ENCODE data around the gene ACOT12.

ACOT12 gene

GRCh38 chr5:81395262-81395661 lies 1.3 kb upstream of the ACOT12 start:
- H4K91ac ChIP-seq (ENCODE audit: low read length) = no peak overlapping the region
- peaks cover 10% of the 10 kb centered on the region for H3K4me1 ChIP-seq (ENCODE audit: control insufficient read depth, insufficient read depth, low read depth, low read length)
- H2BK120ac ChIP-seq (ENCODE audit: low read depth, low read length) = no peak overlapping the region
- H3K79me1 ChIP-seq (replicated peaks; ENCODE audit: low read length, poor library complexity, severe bottlenecking) = no peaks in the 10 kb centered on the region
- no peak overlapping the region for H3K4me2 ChIP-seq (ENCODE audit: low read length, poor library complexity, severe bottlenecking)
- H3K9ac ChIP-seq (ENCODE audit: low read length) = no peak overlapping the region
- no peak overlapping the region for H3K4ac ChIP-seq (ENCODE audit: low read depth in 1 of 2, low read length in 2 of 2)
- no peak overlapping the region for H2BK12ac ChIP-seq (ENCODE audit: low read length in 2 of 2)
- no peak overlapping the region for H3K23ac ChIP-seq (ENCODE audit: low read length in 2 of 2)
- H3K27me3 ChIP-seq (ENCODE audit: control insufficient read depth in 1 of 2, insufficient read depth in 1 of 2, low read length in 2 of 2) = peaks cover 0 to 7% of the 10 kb centered on the region in 2 experiments
- no peak overlapping the region for H3K18ac ChIP-seq (ENCODE audit: low read depth in 1 of 2, low read length in 2 of 2)
- H2BK5ac ChIP-seq (ENCODE audit: low read depth, low read length, poor library complexity, severe bottlenecking) = no peak overlapping the region
- WGBS = 31% methylated on average over 3 of the region's 3 CpGs
- no peak overlapping the region for H2BK15ac ChIP-seq (ENCODE audit: low read depth, poor library complexity, severe bottlenecking)
- peaks cover 3% of the 10 kb centered on the region for H3K9me3 ChIP-seq (ENCODE audit: control insufficient read depth, low read length)
- no peak for DNase-seq
- H2AFZ ChIP-seq (ENCODE audit: low read depth, low read length) = no peak overlapping the region
- H3K27ac ChIP-seq (ENCODE audit: low read length, poor library complexity, severe bottlenecking) = no peak overlapping the region
- H2AK5ac ChIP-seq (ENCODE audit: low read length, severe bottlenecking) = no peak overlapping the region
- no peak overlapping the region for H3K4me3 ChIP-seq (ENCODE audit: insufficient read depth in 1 of 2, low read depth in 1 of 2, low read length in 2 of 2)
- H3K36me3 ChIP-seq (ENCODE audit: control insufficient read depth in 1 of 2, insufficient read depth in 2 of 2, low read depth in 1 of 2, low read length in 2 of 2) = no peaks in the 10 kb centered on the region
- H4K8ac ChIP-seq (ENCODE audit: low read length) = no peak overlapping the region
- no peak overlapping the region for H3K14ac ChIP-seq (ENCODE audit: low read length in 2 of 2)

GRCh38 chr5:81393430-81393782 lies 528 bp downstream of the ACOT12 start:
- Histone ChIP-seq H3K27me3 (ENCODE audit: control insufficient read depth in 1 of 2, insufficient read depth in 1 of 2, low read length in 2 of 2) (peaks cover 0 to 7% of the 10 kb centered on the region in 2 experiments), H3K4me2 (ENCODE audit: low read length, poor library complexity, severe bottlenecking) (peak overlapping the region; percentile 74), H2BK120ac (ENCODE audit: low read depth, low read length) (no peak overlapping the region), H3K23ac (ENCODE audit: low read length in 2 of 2) (no peak overlapping the region), H3K14ac (ENCODE audit: low read length in 2 of 2) (no peak overlapping the region), H3K4me1 (ENCODE audit: control insufficient read depth, insufficient read depth, low read depth, low read length) (peaks cover 10% of the 10 kb centered on the region), H2BK15ac (ENCODE audit: low read depth, poor library complexity, severe bottlenecking) (no peak overlapping the region), H3K9me3 (ENCODE audit: control insufficient read depth, low read length) (peaks cover 3% of the 10 kb centered on the region), H3K36me3 (ENCODE audit: control insufficient read depth in 1 of 2, insufficient read depth in 2 of 2, low read depth in 1 of 2, low read length in 2 of 2) (no peaks in the 10 kb centered on the region), H2BK12ac (ENCODE audit: low read length in 2 of 2) (no peak overlapping the region), H4K91ac (ENCODE audit: low read length) (no peak overlapping the region), H2BK5ac (ENCODE audit: low read depth, low read length, poor library complexity, severe bottlenecking) (no peak overlapping the region), H2AFZ (ENCODE audit: low read depth, low read length) (no peak overlapping the region), H3K4me3 (ENCODE audit: insufficient read depth in 1 of 2, low read depth in 1 of 2, low read length in 2 of 2) (peak overlapping the region; percentile 60 to 73), H3K9ac (ENCODE audit: low read length) (peak overlapping the region; percentile 15), H3K18ac (ENCODE audit: low read depth in 1 of 2, low read length in 2 of 2) (peak overlapping the region in 1 of 2 experiments; percentile 28), H3K4ac (ENCODE audit: low read depth in 1 of 2, low read length in 2 of 2) (no peak overlapping the region), H2AK5ac (ENCODE audit: low read length, severe bottlenecking) (no peak overlapping the region), H3K79me1 (replicated peaks; ENCODE audit: low read length, poor library complexity, severe bottlenecking) (no peaks in the 10 kb centered on the region), H3K27ac (ENCODE audit: low read length, poor library complexity, severe bottlenecking) (no peak overlapping the region), H4K8ac (ENCODE audit: low read length) (peak overlapping the region; percentile 41)
- 61% methylated on average over 5 of the region's 10 CpGs for WGBS
- no peak for DNase-seq

- Histone ChIP-seq H2BK5ac (ENCODE audit: low read depth, low read length, poor library complexity, severe bottlenecking) (no peak overlapping the region), H3K9ac (ENCODE audit: low read length) (no peak overlapping the region), H4K8ac (ENCODE audit: low read length) (no peak overlapping the region), H2BK12ac (ENCODE audit: low read length in 2 of 2) (no peak overlapping the region), H3K4me2 (ENCODE audit: low read length, poor library complexity, severe bottlenecking) (no peak overlapping the region), H2BK120ac (ENCODE audit: low read depth, low read length) (no peak overlapping the region), H3K4ac (ENCODE audit: low read depth in 1 of 2, low read length in 2 of 2) (no peak overlapping the region), H3K14ac (ENCODE audit: low read length in 2 of 2) (no peak overlapping the region), H3K4me3 (ENCODE audit: insufficient read depth in 1 of 2, low read depth in 1 of 2, low read length in 2 of 2) (no peak overlapping the region), H2BK15ac (ENCODE audit: low read depth, poor library complexity, severe bottlenecking) (no peak overlapping the region), H4K91ac (ENCODE audit: low read length) (no peak overlapping the region), H3K36me3 (ENCODE audit: control insufficient read depth in 1 of 2, insufficient read depth in 2 of 2, low read depth in 1 of 2, low read length in 2 of 2) (no peaks in the 10 kb centered on the region), H3K4me1 (ENCODE audit: control insufficient read depth, insufficient read depth, low read depth, low read length) (peaks cover 8% of the 10 kb centered on the region), H3K27me3 (ENCODE audit: control insufficient read depth in 1 of 2, insufficient read depth in 1 of 2, low read length in 2 of 2) (peaks cover 0 to 4% of the 10 kb centered on the region in 2 experiments), H3K79me1 (replicated peaks; ENCODE audit: low read length, poor library complexity, severe bottlenecking) (no peaks in the 10 kb centered on the region), H3K9me3 (ENCODE audit: control insufficient read depth, low read length) (no peaks in the 10 kb centered on the region), H3K18ac (ENCODE audit: low read depth in 1 of 2, low read length in 2 of 2) (no peak overlapping the region), H3K23ac (ENCODE audit: low read length in 2 of 2) (no peak overlapping the region), H2AFZ (ENCODE audit: low read depth, low read length) (no peak overlapping the region), H2AK5ac (ENCODE audit: low read length, severe bottlenecking) (no peak overlapping the region), H3K27ac (ENCODE audit: low read length, poor library complexity, severe bottlenecking) (no peak overlapping the region)
- no peak for DNase-seq
Measured at GRCh38 chr5:81389025-81389424, 4.9 kb downstream of the ACOT12 start.

GRCh38 chr5:81388169-81388568 lies 5.8 kb downstream of the ACOT12 start:
- WGBS = over 99% methylated on average over 2 of the region's 4 CpGs

More at GRCh38 chr5:81388169-81388568, 5.8 kb downstream of the ACOT12 start:
- H3K9ac ChIP-seq (ENCODE audit: low read length) = no peak overlapping the region
- no peaks in the 10 kb centered on the region for H3K4me1 ChIP-seq (ENCODE audit: control insufficient read depth, insufficient read depth, low read depth, low read length)
- no peak overlapping the region for H2BK12ac ChIP-seq (ENCODE audit: low read length in 2 of 2)
- no peak overlapping the region for H2BK120ac ChIP-seq (ENCODE audit: low read depth, low read length)
- no peak overlapping the region for H3K14ac ChIP-seq (ENCODE audit: low read length in 2 of 2)
- no peak overlapping the region for H4K91ac ChIP-seq (ENCODE audit: low read length)
- H2BK15ac ChIP-seq (ENCODE audit: low read depth, poor library complexity, severe bottlenecking) = no peak overlapping the region
- no peak overlapping the region for H2AFZ ChIP-seq (ENCODE audit: low read depth, low read length)
- no peak overlapping the region for H2BK5ac ChIP-seq (ENCODE audit: low read depth, low read length, poor library complexity, severe bottlenecking)
- H3K27ac ChIP-seq (ENCODE audit: low read length, poor library complexity, severe bottlenecking) = no peak overlapping the region
- H4K8ac ChIP-seq (ENCODE audit: low read length) = no peak overlapping the region
- no peak overlapping the region for H3K4me3 ChIP-seq (ENCODE audit: insufficient read depth in 1 of 2, low read depth in 1 of 2, low read length in 2 of 2)
- no peak for DNase-seq
- no peak overlapping the region for H3K23ac ChIP-seq (ENCODE audit: low read length in 2 of 2)
- H2AK5ac ChIP-seq (ENCODE audit: low read length, severe bottlenecking) = no peak overlapping the region
- H3K27me3 ChIP-seq (ENCODE audit: control insufficient read depth in 1 of 2, insufficient read depth in 1 of 2, low read length in 2 of 2) = no peaks in the 10 kb centered on the region
- H3K79me1 ChIP-seq (replicated peaks; ENCODE audit: low read length, poor library complexity, severe bottlenecking) = no peaks in the 10 kb centered on the region
- no peak overlapping the region for H3K18ac ChIP-seq (ENCODE audit: low read depth in 1 of 2, low read length in 2 of 2)
- H3K9me3 ChIP-seq (ENCODE audit: control insufficient read depth, low read length) = no peaks in the 10 kb centered on the region
- no peak overlapping the region for H3K4me2 ChIP-seq (ENCODE audit: low read length, poor library complexity, severe bottlenecking)
- no peaks in the 10 kb centered on the region for H3K36me3 ChIP-seq (ENCODE audit: control insufficient read depth in 1 of 2, insufficient read depth in 2 of 2, low read depth in 1 of 2, low read length in 2 of 2)
- H3K4ac ChIP-seq (ENCODE audit: low read depth in 1 of 2, low read length in 2 of 2) = no peak overlapping the region

Measured in mesenchymal stem cell (in vitro differentiated cells and primary cell).